Measurements from ENCODE around the gene EGFR.

EGFR gene

DNA sequence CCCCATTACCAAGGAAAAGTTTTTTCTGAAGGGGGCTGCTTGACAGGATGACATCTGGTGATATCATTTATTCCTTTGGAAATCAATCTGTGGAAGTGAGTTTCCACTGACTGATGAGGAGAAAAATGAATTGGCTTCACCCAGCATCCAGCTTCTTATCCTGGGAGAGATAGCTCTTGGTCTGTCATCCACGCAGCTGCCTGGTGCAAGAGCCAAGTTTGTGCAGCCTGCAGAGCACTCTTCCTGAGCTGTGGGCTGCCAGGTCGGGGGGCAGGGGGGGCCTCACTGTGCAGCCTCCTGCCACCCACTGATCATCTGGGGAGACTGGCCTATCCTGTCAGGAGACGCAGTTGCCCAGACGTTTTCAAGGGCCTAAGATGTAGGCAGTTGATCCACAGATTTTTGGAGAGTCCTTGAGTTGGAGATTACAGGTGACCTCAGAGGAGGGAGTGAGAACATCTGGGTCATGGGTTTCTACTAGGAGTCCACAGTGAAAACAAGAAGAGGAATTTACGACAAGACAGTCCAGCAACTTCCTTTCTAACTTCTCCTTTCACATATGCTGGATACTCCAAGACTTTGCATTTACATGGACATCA is 75.4 kb downstream of the EGFR start:
- H3K36me3 ChIP-seq = no peaks in the 10 kb centered on the region; the same call in 1 of the 2 replicates
- H3K4me3 ChIP-seq (ENCODE audit: low read depth, low read length) = no peak overlapping the region
- no peaks in the 10 kb centered on the region for H3K27me3 ChIP-seq
- peaks cover 67% of the 10 kb centered on the region for H3K4me1 ChIP-seq
- TF ChIP-seq, protein P1, sequence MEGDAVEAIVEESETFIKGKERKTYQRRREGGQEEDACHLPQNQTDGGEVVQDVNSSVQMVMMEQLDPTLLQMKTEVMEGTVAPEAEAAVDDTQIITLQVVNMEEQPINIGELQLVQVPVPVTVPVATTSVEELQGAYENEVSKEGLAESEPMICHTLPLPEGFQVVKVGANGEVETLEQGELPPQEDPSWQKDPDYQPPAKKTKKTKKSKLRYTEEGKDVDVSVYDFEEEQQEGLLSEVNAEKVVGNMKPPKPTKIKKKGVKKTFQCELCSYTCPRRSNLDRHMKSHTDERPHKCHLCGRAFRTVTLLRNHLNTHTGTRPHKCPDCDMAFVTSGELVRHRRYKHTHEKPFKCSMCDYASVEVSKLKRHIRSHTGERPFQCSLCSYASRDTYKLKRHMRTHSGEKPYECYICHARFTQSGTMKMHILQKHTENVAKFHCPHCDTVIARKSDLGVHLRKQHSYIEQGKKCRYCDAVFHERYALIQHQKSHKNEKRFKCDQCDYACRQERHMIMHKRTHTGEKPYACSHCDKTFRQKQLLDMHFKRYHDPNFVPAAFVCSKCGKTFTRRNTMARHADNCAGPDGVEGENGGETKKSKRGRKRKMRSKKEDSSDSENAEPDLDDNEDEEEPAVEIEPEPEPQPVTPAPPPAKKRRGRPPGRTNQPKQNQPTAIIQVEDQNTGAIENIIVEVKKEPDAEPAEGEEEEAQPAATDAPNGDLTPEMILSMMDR (IDR thresholded peaks at IDR 0.05; ENCODE audit: low read depth, low read length) = no peak
- H3K9me3 ChIP-seq = no peaks in the 10 kb centered on the region
- DNase-seq = no peak

DNA sequence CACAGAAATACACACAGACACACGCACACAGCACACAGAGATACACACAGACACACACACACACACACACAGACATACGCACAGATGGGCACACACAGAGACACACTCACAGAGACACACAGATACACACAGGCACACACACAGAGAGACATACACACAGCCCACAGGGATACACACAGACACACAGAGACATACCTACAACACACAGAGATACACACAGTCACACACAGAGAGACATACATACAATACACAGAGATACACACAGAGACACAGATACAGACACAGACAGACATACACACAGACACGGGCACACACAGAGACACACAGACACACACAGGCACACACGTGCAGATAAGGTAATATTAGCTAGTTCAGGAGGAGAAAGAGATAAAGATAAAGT is 76.9 kb downstream of the EGFR start:
- Histone ChIP-seq H3K9me3 (no peaks in the 10 kb centered on the region), H3K27me3 (no peaks in the 10 kb centered on the region), H3K36me3 (peaks cover 3% of the 10 kb centered on the region), H3K4me3 (ENCODE audit: low read depth, low read length) (no peak overlapping the region), H3K4me1 (peaks cover 76% of the 10 kb centered on the region)
- no peak for DNase-seq
- TF ChIP-seq, protein P1 (IDR thresholded peaks at IDR 0.05; ENCODE audit: low read depth, low read length) = no peak

DNA sequence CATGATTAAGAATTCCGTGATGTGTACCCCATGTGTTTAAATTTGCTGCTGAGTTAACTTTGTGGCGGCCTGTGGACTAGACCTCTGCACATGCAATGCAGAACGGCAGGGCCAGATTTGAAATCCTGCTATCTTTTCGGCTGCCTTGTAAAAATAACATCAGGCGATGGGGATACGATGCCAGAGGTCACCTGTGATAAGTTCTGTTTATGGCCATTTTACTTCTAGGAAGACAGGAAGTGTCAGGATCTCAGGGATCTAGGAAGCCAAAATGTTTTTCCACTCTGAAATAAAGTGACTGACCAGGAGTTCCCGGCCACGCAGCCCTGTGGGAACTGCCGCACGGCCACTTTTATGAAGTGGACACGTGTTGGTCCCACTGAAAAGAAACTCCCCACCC is 77.5 kb downstream of the EGFR start:
- TF ChIP-seq, protein P1 (IDR thresholded peaks at IDR 0.05; ENCODE audit: low read depth, low read length) = no peak
- H3K36me3 ChIP-seq = peaks cover 9% of the 10 kb centered on the region
- DNase-seq = no peak
- H3K4me1 ChIP-seq = peaks cover 76% of the 10 kb centered on the region
- no peak overlapping the region for H3K4me3 ChIP-seq (ENCODE audit: low read depth, low read length)
- H3K27me3 ChIP-seq = no peaks in the 10 kb centered on the region
- H3K9me3 ChIP-seq = no peaks in the 10 kb centered on the region

DNA sequence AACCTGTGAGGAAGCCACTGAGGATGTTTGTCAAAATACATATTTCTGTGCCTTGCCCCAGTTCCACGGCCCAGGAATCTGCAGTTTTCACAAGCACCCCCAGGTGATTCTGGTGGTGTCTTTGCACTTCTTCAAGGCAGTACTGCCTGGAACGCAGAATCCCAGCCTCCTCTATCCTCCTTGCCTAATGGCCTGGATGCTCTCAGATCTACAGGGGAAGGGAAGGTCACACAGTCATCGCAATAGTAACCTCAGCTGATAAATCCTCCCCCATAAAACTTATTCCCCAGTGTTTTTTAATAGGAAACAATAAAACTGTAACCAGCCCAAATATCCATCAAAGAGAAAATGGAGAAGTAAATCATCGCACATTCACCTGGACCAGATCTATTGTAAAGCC is 78.3 kb downstream of the EGFR start:
- Histone ChIP-seq H3K4me3 (ENCODE audit: low read depth, low read length) (no peak overlapping the region), H3K9me3 (no peaks in the 10 kb centered on the region), H3K36me3 (peaks cover 9% of the 10 kb centered on the region), H3K4me1 (peaks cover 76% of the 10 kb centered on the region), H3K27me3 (no peaks in the 10 kb centered on the region)
- DNase-seq = no peak
- TF ChIP-seq, protein P1 (IDR thresholded peaks at IDR 0.05; ENCODE audit: low read depth, low read length) = no peak

DNA sequence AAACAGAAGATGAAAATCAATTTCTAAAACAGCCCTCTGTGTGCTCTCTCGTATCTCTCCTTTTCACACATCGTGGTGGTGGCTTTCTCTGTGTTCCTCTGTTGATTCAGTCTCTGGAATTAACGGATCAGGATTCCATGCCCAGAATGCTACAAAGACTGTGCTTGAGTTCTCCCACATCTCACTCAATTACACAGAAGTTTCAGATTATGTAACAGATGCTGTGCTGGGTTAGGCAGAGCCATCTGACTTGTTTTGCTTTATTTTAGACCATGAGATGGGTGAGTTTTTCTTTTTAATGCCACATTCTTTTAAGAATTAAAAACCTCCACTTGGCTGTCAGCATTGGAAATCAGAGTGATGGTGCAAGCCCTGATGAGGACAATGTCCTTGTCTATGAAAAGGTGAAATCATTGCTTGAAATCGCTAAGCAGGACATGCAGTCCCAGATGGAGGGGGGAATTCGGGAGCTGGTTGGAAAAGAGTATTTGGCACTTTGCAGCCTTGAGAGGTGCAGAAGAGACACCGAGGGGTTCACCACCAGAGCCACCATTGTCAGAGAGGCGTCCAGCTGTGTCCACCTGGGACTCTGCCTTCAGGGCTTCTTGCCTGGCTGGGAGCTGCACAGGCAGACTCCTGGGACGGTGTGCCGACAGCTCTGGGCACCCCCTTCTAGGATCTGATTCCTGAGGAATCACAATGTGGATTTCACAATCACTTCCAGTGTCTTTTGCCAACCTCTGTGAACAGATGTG is 80.4 kb downstream of the EGFR start:
- 0 out of 2 replicates have a peak overlapping the region, but pooled peaks have one; percentile 7 for H3K4me3 ChIP-seq (ENCODE audit: low read depth, low read length)
- H3K27me3 ChIP-seq = no peaks in the 10 kb centered on the region
- no peak for DNase-seq
- H3K9me3 ChIP-seq = no peaks in the 10 kb centered on the region
- TF ChIP-seq, protein P1 (IDR thresholded peaks at IDR 0.05; ENCODE audit: low read depth, low read length) = no peak
- peaks cover 81% of the 10 kb centered on the region for H3K4me1 ChIP-seq
- H3K36me3 ChIP-seq = peaks cover 13% of the 10 kb centered on the region
